Glutamatergic neuron (in vitro differentiated cells): ENCODE results near the gene PHF13. TPM values are rescaled to one million over a fixed set of nuclear protein-coding genes. Genes with fewer than 3 reads are reported as not detected.

Source experiments
- DNase-seq: peaks from one replicate; pipeline ENCODE4 v3.0.0; 2022
- H3K27ac Mint-ChIP-seq: one replicate; pipeline ENCODE4 v1.8.0; 2020; ENCODE audit warnings: mild to moderate bottlenecking, mixed read lengths, inconsistent platforms; ENCODE audit not compliant: unreplicated experiment
- H3K27me3 Mint-ChIP-seq: one replicate; pipeline ENCODE4 v1.8.0; 2020; ENCODE audit warnings: mild to moderate bottlenecking, moderate library complexity, mixed read lengths, inconsistent platforms; ENCODE audit not compliant: unreplicated experiment
- H3K36me3 Mint-ChIP-seq: one replicate; pipeline ENCODE4 v1.8.0; 2020; ENCODE audit warnings: mild to moderate bottlenecking, mixed read lengths, inconsistent platforms; ENCODE audit not compliant: unreplicated experiment
- H3K4me1 Mint-ChIP-seq: one replicate; pipeline ENCODE4 v1.8.0; 2020; ENCODE audit warnings: mild to moderate bottlenecking, low read depth, mixed read lengths, inconsistent platforms; ENCODE audit not compliant: unreplicated experiment
- H3K4me3 Mint-ChIP-seq: one replicate; pipeline ENCODE4 v1.8.0; 2020; ENCODE audit warnings: mild to moderate bottlenecking, mixed read lengths, inconsistent platforms; ENCODE audit not compliant: unreplicated experiment
- H3K9me3 Mint-ChIP-seq: one replicate; pipeline ENCODE4 v1.8.0; 2020; ENCODE audit warnings: mild to moderate bottlenecking, moderate library complexity, mixed read lengths, inconsistent platforms; ENCODE audit not compliant: unreplicated experiment
- CTCF ChIP-seq: fragments of 200-600 bp; sonication (generic); IDR thresholded peaks from one replicate; pipeline ENCODE4 v1.5.0; 2021; ENCODE audit not compliant: partially characterized antibody, unreplicated experiment
- total RNA-seq: library from RNA; stranded (reverse); fragmentation: NEBNext Ultra II Directional; extraction: Animal tissue kit (Norgen Biotek cat#: 25700); gene quantifications from one replicate; pipeline ENCODE4 v1.2.1, GENCODE V29; 2021; ENCODE audit not compliant: unreplicated experiment

PHF13 gene
- total RNA-seq, 1 donor from 2014 or later: 13.2 TPM

GRCh38 chr1:6614019-6614928 lies 743 bp downstream of the PHF13 start:
- peaks cover 7% of the 10 kb centered on the region for H3K9me3 Mint-ChIP-seq
- TF ChIP-seq CTCF: no peak
- DNase-seq: peak; percentile 68
- H3K27me3 Mint-ChIP-seq: peaks cover 17% of the 10 kb centered on the region
- no peaks in the 10 kb centered on the region for H3K36me3 Mint-ChIP-seq
- peaks cover 3% of the 10 kb centered on the region for H3K4me1 Mint-ChIP-seq
- no peak overlapping the region for H3K27ac Mint-ChIP-seq
- peak overlapping the region; percentile 61 for H3K4me3 Mint-ChIP-seq

GRCh38 chr1:6614929-6615785 lies 1.6 kb downstream of the PHF13 start:
- Mint-ChIP-seq H3K27me3 (peaks cover 17% of the 10 kb centered on the region), H3K36me3 (no peaks in the 10 kb centered on the region), H3K4me3 (peak overlapping the region; percentile 88), H3K4me1 (peaks cover 3% of the 10 kb centered on the region), H3K27ac (no peak overlapping the region), H3K9me3 (peaks cover 7% of the 10 kb centered on the region)
- no peak for TF ChIP-seq CTCF
- DNase-seq: peak; percentile 36

GRCh38 chr1:6619045-6619444 lies 5.5 kb downstream of the PHF13 start:
- no peaks in the 10 kb centered on the region for H3K36me3 Mint-ChIP-seq
- TF ChIP-seq CTCF: no peak
- H3K4me3 Mint-ChIP-seq: no peak overlapping the region

GRCh38 chr1:6621429-6622391 lies 8.2 kb downstream of the PHF13 start:
- H3K27ac Mint-ChIP-seq: no peak overlapping the region
- H3K36me3 Mint-ChIP-seq: no peaks in the 10 kb centered on the region

More at GRCh38 chr1:6619045-6619444, 5.5 kb downstream of the PHF13 start:
- peaks cover 4% of the 10 kb centered on the region for H3K9me3 Mint-ChIP-seq
- H3K27me3 Mint-ChIP-seq: peaks cover 11% of the 10 kb centered on the region
- no peak for DNase-seq
- H3K4me1 Mint-ChIP-seq: peaks cover 7% of the 10 kb centered on the region
- no peak overlapping the region for H3K27ac Mint-ChIP-seq

More at GRCh38 chr1:6621429-6622391, 8.2 kb downstream of the PHF13 start:
- no peak overlapping the region for H3K4me3 Mint-ChIP-seq
- peaks cover 4% of the 10 kb centered on the region for H3K4me1 Mint-ChIP-seq
- peaks cover 7% of the 10 kb centered on the region for H3K27me3 Mint-ChIP-seq
- DNase-seq: no peak
- no peak for TF ChIP-seq CTCF
- peaks cover 4% of the 10 kb centered on the region for H3K9me3 Mint-ChIP-seq
